Ishikawa (cell line): ENCODE results near the gene KBTBD4.

Experiments used
- CEBPB ChIP-seq: IDR thresholded peaks from 2 replicates; pipeline ENCODE4 v1.6.1; 2012
- CREB1 ChIP-seq: IDR thresholded peaks from 2 replicates; pipeline ENCODE4 v1.6.1; 2012; ENCODE audit warnings: low read depth
- EGR1 ChIP-seq: IDR thresholded peaks from 2 replicates; pipeline ENCODE4 v1.6.1; 2012
- EP300 ChIP-seq: IDR thresholded peaks from 2 replicates; pipeline ENCODE4 v1.6.1; 2012; ENCODE audit warnings: borderline replicate concordance
- FOXM1 ChIP-seq: IDR thresholded peaks from 2 replicates; pipeline ENCODE4 v1.6.1; 2012; ENCODE audit warnings: low read depth, borderline replicate concordance
- MAX ChIP-seq: IDR thresholded peaks from 2 replicates; pipeline ENCODE4 v1.6.1; 2012
- RAD21 ChIP-seq: IDR thresholded peaks from 2 replicates; pipeline ENCODE4 v1.6.1; 2012; ENCODE audit warnings: low read depth
- REST ChIP-seq: IDR thresholded peaks from 2 replicates; pipeline ENCODE4 v1.6.1; 2012; ENCODE audit warnings: low read depth, mild to moderate bottlenecking
- TAF1 ChIP-seq: IDR thresholded peaks from 2 replicates; pipeline ENCODE4 v1.6.1; 2012; ENCODE audit warnings: low read depth, mild to moderate bottlenecking
- TCF12 ChIP-seq: IDR thresholded peaks from 2 replicates; pipeline ENCODE4 v1.6.1; 2012; ENCODE audit warnings: low read depth
- TEAD4 ChIP-seq: IDR thresholded peaks from 2 replicates; pipeline ENCODE4 v1.6.1; 2012
- USF1 ChIP-seq: IDR thresholded peaks from 2 replicates; pipeline ENCODE4 v1.6.1; 2012
- YY1 ChIP-seq: IDR thresholded peaks from 2 replicates; pipeline ENCODE4 v1.6.1; 2012; ENCODE audit warnings: low read depth
- ZBTB7A ChIP-seq: IDR thresholded peaks from 2 replicates; pipeline ENCODE4 v1.6.1; 2012; ENCODE audit warnings: low read depth

GRCh38 chr11:47611348-47611794 is 32.6 kb upstream of the KBTBD4 start:
- TF ChIP-seq FOXM1: no peak
- TF ChIP-seq ZBTB7A: no peak
- TF ChIP-seq YY1: no peak
- no peak for TF ChIP-seq REST
- TF ChIP-seq RAD21: no peak
- TF ChIP-seq MAX: no peak
- no peak for TF ChIP-seq USF1
- no peak for TF ChIP-seq EGR1
- no peak for TF ChIP-seq CEBPB
- TF ChIP-seq TCF12: no peak
- TF ChIP-seq TEAD4: no peak
- no peak for TF ChIP-seq EP300
- TF ChIP-seq CREB1: no peak
- no peak for TF ChIP-seq TAF1
